HCT116 (cell line): Measurements from ENCODE around the gene SLK. TPM values are rescaled to one million over a fixed set of nuclear protein-coding genes. Genes with fewer than 3 reads are reported as not detected.

Experiments
- ATAC-seq: fragments of 200-7000 bp; cut with Tn5 transposase; 2 replicates; pipeline ENCODE4 v1.9.1; 2020; ENCODE audit warnings: mild to moderate bottlenecking, moderate library complexity
- BruUV-seq: library from RNA; stranded (reverse); fragments of 400-500 nt; replicated peaks from 2 replicates; lab custom pipeline; 2021; lab: Mats Ljungman, UMichigan
- CTCF ChIA-PET: fragments of 300-600 bp; sonication (Branson Sonifier 250); formaldehyde crosslinking; loops from one replicate; lab custom pipeline; 2021; ENCODE audit warnings: antibody characterized with exemption; lab: Charles Lee
- POLR2A ChIA-PET: fragments of 300-600, 350-600 bp; sonication (Branson Sonifier 250); formaldehyde crosslinking; loops from one replicate; lab custom pipeline; 2021; ENCODE audit warnings: antibody characterized with exemption; lab: Charles Lee
- RAD21 ChIA-PET, 2 experiments: fragments of 300-600 bp; sonication (Branson Sonifier 250); formaldehyde crosslinking; loops; one replicate each; lab custom pipeline; 2023; ENCODE audit warnings: low total read pairs in 2 of 2; ENCODE audit not compliant: uncharacterized antibody in 2 of 2, unreplicated experiment in 2 of 2, low non-redundant PET in 1 of 2; lab: Charles Lee
- DNase-seq: peaks from one replicate; pipeline ENCODE4 v3.0.0-alpha.2; 2010; ENCODE audit warnings: low read depth, low spot score
- H2AFZ ChIP-seq: fragments of 200-600 bp; shearing (Covaris generic), sonication (generic); 2 replicates; pipeline ENCODE4 v1.6.1; 2017; ENCODE audit warnings: low read depth, mixed run types, mixed read lengths, antibody characterized with exemption, low read length; ENCODE audit not compliant: poor library complexity, severe bottlenecking
- H3K27ac ChIP-seq: 2 replicates; pipeline ENCODE4 v1.5.1; 2012; ENCODE audit warnings: low read depth, low read length
- H3K27me3 ChIP-seq: fragments of 200-600 bp; sonication (generic); 2 replicates; pipeline ENCODE4 v1.6.1; 2016; ENCODE audit warnings: mixed run types, low read length, mixed read lengths; ENCODE audit not compliant: insufficient read depth
- H3K36me3 ChIP-seq, 2 experiments: fragments of 200-500 bp in 1 of 2; fragments of 200-600 bp in 1 of 2; sonication (Bioruptor generic) in 1 of 2; sonication (generic) in 1 of 2; 2 replicates each; pipeline versions ENCODE4 v1.5.1 to v1.6.1; 2014 to 2016; ENCODE audit warnings: low read length in 2 of 2, inconsistent platforms in 1 of 2, mixed read lengths in 1 of 2, mixed run types in 1 of 2; ENCODE audit not compliant: insufficient read depth in 2 of 2, control insufficient read depth in 1 of 2
- H3K4me1 ChIP-seq, 2 experiments: fragments of 200-600 bp in 1 of 2; sonication (generic) in 1 of 2; 2 replicates each; pipeline versions ENCODE4 v1.5.1 to v1.6.1; 2012 to 2017; ENCODE audit warnings: low read length in 2 of 2, inconsistent platforms in 1 of 2, mild to moderate bottlenecking in 1 of 2, mixed read lengths in 1 of 2, mixed run types in 1 of 2, moderate library complexity in 1 of 2; ENCODE audit not compliant: insufficient read depth in 2 of 2, control insufficient read depth in 1 of 2
- H3K4me2 ChIP-seq: fragments of 200-600 bp; sonication (generic); 2 replicates; pipeline ENCODE4 v1.6.1; 2017; ENCODE audit warnings: mixed run types, low read length, mixed read lengths
- H3K4me3 ChIP-seq, 2 experiments: fragments of 200-600 bp in 1 of 2; sonication (generic) in 1 of 2; replicated peaks in 1 of 2; 2 replicates each; pipeline ENCODE4 v1.5.1; 2011 to 2016; ENCODE audit warnings: low read length in 2 of 2, control low read depth in 1 of 2, low read depth in 1 of 2, mild to moderate bottlenecking in 1 of 2, mixed read lengths in 1 of 2, mixed run types in 1 of 2
- H3K79me2 ChIP-seq: fragments of 200-600 bp; sonication (generic); 2 replicates; pipeline ENCODE4 v1.6.1; 2017; ENCODE audit warnings: mild to moderate bottlenecking, mixed run types, low read length, moderate library complexity, mixed read lengths; ENCODE audit not compliant: insufficient read depth
- H3K9ac ChIP-seq: fragments of 200-600 bp; sonication (generic); 2 replicates; pipeline ENCODE4 v1.6.1; 2016; ENCODE audit warnings: low read length, mixed read lengths
- H3K9me2 ChIP-seq: fragments of 200-600 bp; sonication (generic), shearing (Covaris generic); 2 replicates; pipeline ENCODE4 v1.6.1; 2017; ENCODE audit warnings: mixed run types, mild to moderate bottlenecking, moderate library complexity; ENCODE audit not compliant: insufficient read depth
- H3K9me3 ChIP-seq, 2 experiments: fragments of 200-500 bp in 1 of 2; fragments of 200-600 bp in 1 of 2; sonication (Bioruptor generic) in 1 of 2; sonication (generic) in 1 of 2; 2 replicates each; pipeline ENCODE4 v1.6.1; 2014 to 2017; ENCODE audit warnings: low read length in 2 of 2, mixed read lengths in 2 of 2, inconsistent platforms in 1 of 2, low read depth in 1 of 2, mild to moderate bottlenecking in 1 of 2, mixed run types in 1 of 2, moderate library complexity in 1 of 2; ENCODE audit not compliant: control insufficient read depth in 1 of 2, insufficient read depth in 1 of 2
- H4K20me1 ChIP-seq: fragments of 200-600 bp; sonication (generic), shearing (Covaris generic); 2 replicates; pipeline ENCODE4 v1.6.1; 2017; ENCODE audit warnings: mixed run types, mild to moderate bottlenecking, moderate library complexity; ENCODE audit not compliant: insufficient read depth
- CBX3 ChIP-seq: IDR thresholded peaks from 2 replicates; pipeline ENCODE4 v1.6.1; 2012; ENCODE audit warnings: low read depth
- CEBPB ChIP-seq: IDR thresholded peaks from 2 replicates; pipeline ENCODE4 v1.6.1; 2012; ENCODE audit warnings: low read depth
- ELF1 ChIP-seq: IDR thresholded peaks from 2 replicates; pipeline ENCODE4 v1.6.1; 2012; ENCODE audit warnings: low read depth, borderline replicate concordance
- EZH2 ChIP-seq: fragments of 200-600 bp; sonication (generic); IDR thresholded peaks from 2 replicates; pipeline ENCODE4 v1.6.1; 2017; ENCODE audit warnings: antibody characterized with exemption, mixed run types
- EZH2phosphoT487 ChIP-seq: fragments of 200-600 bp; IDR thresholded peaks from 2 replicates; pipeline ENCODE4 v1.6.1; 2018; ENCODE audit warnings: antibody characterized with exemption, borderline replicate concordance
- JUND ChIP-seq: IDR thresholded peaks from 2 replicates; pipeline ENCODE4 v1.6.1; 2012
- POLR2A ChIP-seq: IDR thresholded peaks from 2 replicates; pipeline ENCODE4 v1.7.0; 2011; ENCODE audit warnings: borderline replicate concordance; ENCODE audit not compliant: insufficient read depth, insufficient read length; ENCODE audit errors: extremely low read depth
- POLR2AphosphoS5 ChIP-seq: IDR thresholded peaks from 2 replicates; pipeline ENCODE4 v1.6.1; 2011; ENCODE audit warnings: mild to moderate bottlenecking, low read depth, low read length, moderate library complexity
- RAD21 ChIP-seq: IDR thresholded peaks from 2 replicates; pipeline ENCODE4 v1.6.1; 2012; ENCODE audit warnings: low read depth, mild to moderate bottlenecking
- SP1 ChIP-seq: IDR thresholded peaks from 2 replicates; pipeline ENCODE4 v1.6.1; 2012; ENCODE audit warnings: low read depth
- YY1 ChIP-seq: IDR thresholded peaks from 2 replicates; pipeline ENCODE4 v1.6.1; 2011; ENCODE audit warnings: low read length, low read depth, moderate library complexity, mild to moderate bottlenecking; ENCODE audit not compliant: insufficient replicate concordance; ENCODE audit errors: extremely low read depth
- ZFX ChIP-seq: fragments of 450-650 bp; IDR thresholded peaks from 2 replicates; pipeline ENCODE4 v1.6.1; 2017
- intact Hi-C: fragments of 100-400 bp; cut with micrococcal nuclease; formaldehyde crosslinking; loops from 2 replicates; pipeline ENCODE4 v1.10.0; 2022
- total RNA-seq: library from RNA; stranded (reverse); gene quantifications from one replicate; pipeline ENCODE4 v1.2.1, GENCODE V29; 2021; ENCODE audit not compliant: unreplicated experiment
- TF ChIP-seq, protein P1 (sequence below): IDR thresholded peaks from 2 replicates; pipeline ENCODE4 v1.6.1; 2012

The SLK gene
- total RNA-seq, 1 experiment from 2014 or later, result 44.2 TPM

DNA sequence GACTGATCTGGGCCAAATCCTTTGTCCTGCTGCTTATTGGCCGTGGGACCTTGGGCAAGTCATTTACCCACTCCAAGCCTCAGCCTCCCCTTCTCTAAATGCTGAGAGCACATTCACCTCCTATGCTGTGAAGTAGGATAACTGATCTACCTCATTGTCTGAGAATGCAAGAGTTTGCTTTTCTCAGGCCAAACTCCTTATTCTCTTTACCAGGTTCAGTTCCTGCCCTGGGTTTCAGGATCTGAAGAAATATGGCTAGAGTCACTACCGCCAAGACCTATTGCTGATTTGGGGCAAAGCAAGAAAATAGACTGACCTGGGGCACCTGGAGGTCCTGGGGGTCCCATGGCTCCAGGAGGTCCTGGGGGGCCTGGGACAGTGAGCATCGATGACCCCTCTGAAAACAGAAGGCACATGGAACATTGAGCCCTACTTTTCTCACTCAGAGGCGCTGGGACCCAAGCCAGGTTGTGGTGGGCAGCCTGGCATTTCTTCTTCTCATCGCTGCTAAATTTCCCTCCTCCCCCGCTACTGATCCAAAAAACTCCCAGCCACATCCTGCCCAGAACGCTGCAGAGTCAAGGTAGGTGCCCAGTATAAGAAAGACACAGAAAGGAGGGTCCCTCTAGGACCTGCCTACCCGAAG lies 76.4 kb downstream of the SLK start:
- H3K4me3 ChIP-seq, result no peak overlapping the region
- no peak overlapping the region for H3K9ac ChIP-seq
- peaks cover 0 to 17% of the 10 kb centered on the region in 2 experiments; a peak in 2 of 4 replicates for H3K4me1 ChIP-seq
- RAD21 ChIA-PET, result no interaction called here
- BruUV-seq, result no TSS peak
- no peak overlapping the region for H3K27ac ChIP-seq
- intact Hi-C loops, result no loop called here
- no peak for TF ChIP-seq RAD21
- TF ChIP-seq ZFX, result no peak
- TF ChIP-seq CBX3, result no peak
- no peak for TF ChIP-seq YY1
- TF ChIP-seq EZH2, result no peak
- TF ChIP-seq, protein P1, sequence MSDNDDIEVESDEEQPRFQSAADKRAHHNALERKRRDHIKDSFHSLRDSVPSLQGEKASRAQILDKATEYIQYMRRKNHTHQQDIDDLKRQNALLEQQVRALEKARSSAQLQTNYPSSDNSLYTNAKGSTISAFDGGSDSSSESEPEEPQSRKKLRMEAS, result no peak
- no peak for TF ChIP-seq POLR2A
- no peak for TF ChIP-seq CEBPB
- no peak for TF ChIP-seq ELF1
- no peak for TF ChIP-seq POLR2AphosphoS5
- TF ChIP-seq JUND, result no peak
- TF ChIP-seq EZH2phosphoT487, result no peak
- no peak for TF ChIP-seq SP1
- POLR2A ChIA-PET, result no interaction called here
- CTCF ChIA-PET, result no interaction called here
- no peaks in the 10 kb centered on the region for H4K20me1 ChIP-seq
- no peak overlapping the region for H3K4me2 ChIP-seq
- H3K27me3 ChIP-seq, result no peaks in the 10 kb centered on the region
- no peak for ATAC-seq
- H3K9me3 ChIP-seq, result no peaks in the 10 kb centered on the region
- H3K9me2 ChIP-seq, result no peaks in the 10 kb centered on the region
- DNase-seq, result no peak
- H2AFZ ChIP-seq, result no peak overlapping the region
- H3K79me2 ChIP-seq, result no peaks in the 10 kb centered on the region
- no peaks in the 10 kb centered on the region for H3K36me3 ChIP-seq
